Colonic mucosa (tissue), 4 donors: Measurements from ENCODE around the gene MYPOP. TPM values are rescaled to one million over a fixed set of nuclear protein-coding genes. Genes with fewer than 3 reads are reported as not detected.

Source experiments
- DNase-seq: peaks from one replicate; pipeline ENCODE4 v3.0.0-alpha.2; 2020
- H3K27ac ChIP-seq: fragments of 200-600 bp; one replicate; pipeline ENCODE4 v1.8.0; 2021
- H3K27me3 ChIP-seq: fragments of 200-600 bp; one replicate; pipeline ENCODE4 v1.8.0; 2021
- H3K36me3 ChIP-seq: fragments of 200-600 bp; one replicate; pipeline ENCODE4 v1.8.0; 2021
- H3K4me1 ChIP-seq: fragments of 200-600 bp; one replicate; pipeline ENCODE4 v1.8.0; 2021; ENCODE audit warnings: mild to moderate bottlenecking
- H3K4me3 ChIP-seq: fragments of 200-600 bp; one replicate; pipeline ENCODE4 v1.8.0; 2021
- H3K9ac ChIP-seq, 2 donors: one replicate each; pipeline ENCODE4 v1.7.0; 2013; ENCODE audit warnings: control low read depth in 2 of 2, low read depth in 2 of 2, low read length in 2 of 2
- H3K9me3 ChIP-seq: fragments of 200-600 bp; one replicate; pipeline ENCODE4 v1.8.0; 2021
- intact Hi-C: fragments of 100-400 bp; cut with DNase I; formaldehyde crosslinking; loops from one replicate; pipeline ENCODE4 v1.14.1; 2022
- total RNA-seq, 2 donors: library from RNA; stranded (reverse); fragmentation: NEBNext Ultra II Directional in 1 of 2; extraction: Animal tissue kit (Norgen Biotek cat#: 25700) in 1 of 2; gene quantifications; one replicate each; pipeline ENCODE4 v1.2.1, GENCODE V29; 2021
- TF ChIP-seq, protein P1 (sequence below): fragments of 200-600 bp; IDR thresholded peaks from one replicate; pipeline ENCODE4 v1.8.0; 2022; ENCODE audit warnings: antibody characterized with exemption, mild to moderate bottlenecking
- donor health status: healthy.
- donor health status: DM: no; HTN: no; CAD: no.
- donor health status: DM: no; HTN: no; CAD: no.

Gene MYPOP
- total RNA-seq, 2 donors from 2014 or later: 8.9 to 9.0 TPM

DNA sequence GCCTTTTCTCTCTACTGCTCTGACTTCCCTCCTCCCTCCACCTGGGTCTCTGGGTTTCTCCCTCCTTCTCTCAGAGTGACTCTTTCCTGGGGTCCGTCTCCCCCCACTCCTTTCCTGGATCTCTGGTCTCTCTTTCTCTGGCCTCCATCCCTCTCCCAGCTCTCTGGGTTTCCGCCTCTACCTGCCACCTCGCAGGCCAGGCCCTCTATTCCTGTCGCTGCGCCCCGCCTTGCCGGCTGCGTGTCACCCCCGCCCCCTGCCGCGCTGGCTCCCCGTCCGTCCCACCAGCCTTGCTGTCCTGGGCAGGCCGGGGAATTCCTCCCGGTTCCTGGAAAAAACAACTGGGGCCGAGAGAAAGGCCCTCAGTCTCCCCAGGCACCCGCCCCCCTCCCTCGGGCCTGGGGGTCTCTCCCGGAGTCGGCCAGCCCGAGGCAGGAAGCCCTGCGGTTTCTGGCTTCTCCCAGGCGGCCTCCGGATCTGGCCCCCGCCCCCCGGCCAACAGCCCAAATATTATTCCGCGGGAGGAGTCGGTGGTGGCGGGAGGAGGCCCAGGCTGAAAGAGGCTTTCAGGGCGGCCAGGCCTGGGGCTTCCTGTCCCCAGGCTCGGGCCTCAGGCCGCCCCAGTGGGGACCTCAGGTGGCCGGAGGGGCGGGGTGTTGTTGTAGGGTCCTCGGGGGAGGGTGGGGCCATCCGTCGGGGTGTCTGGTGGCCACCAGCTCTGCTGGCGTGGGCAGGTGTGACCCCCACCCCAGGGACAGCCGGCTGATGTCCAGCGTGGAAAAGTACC lies 25.8 kb downstream of the MYPOP start:
- intact Hi-C loops: no loop called here
- H3K9me3 ChIP-seq: no peaks in the 10 kb centered on the region
- DNase-seq: peak; percentile 51
- H3K27ac ChIP-seq: peak overlapping the region; percentile 50
- H3K9ac ChIP-seq: peak overlapping the region; percentile 19 to 51
- no peaks in the 10 kb centered on the region for H3K27me3 ChIP-seq
- H3K36me3 ChIP-seq: no peaks in the 10 kb centered on the region
- TF ChIP-seq, protein P1, sequence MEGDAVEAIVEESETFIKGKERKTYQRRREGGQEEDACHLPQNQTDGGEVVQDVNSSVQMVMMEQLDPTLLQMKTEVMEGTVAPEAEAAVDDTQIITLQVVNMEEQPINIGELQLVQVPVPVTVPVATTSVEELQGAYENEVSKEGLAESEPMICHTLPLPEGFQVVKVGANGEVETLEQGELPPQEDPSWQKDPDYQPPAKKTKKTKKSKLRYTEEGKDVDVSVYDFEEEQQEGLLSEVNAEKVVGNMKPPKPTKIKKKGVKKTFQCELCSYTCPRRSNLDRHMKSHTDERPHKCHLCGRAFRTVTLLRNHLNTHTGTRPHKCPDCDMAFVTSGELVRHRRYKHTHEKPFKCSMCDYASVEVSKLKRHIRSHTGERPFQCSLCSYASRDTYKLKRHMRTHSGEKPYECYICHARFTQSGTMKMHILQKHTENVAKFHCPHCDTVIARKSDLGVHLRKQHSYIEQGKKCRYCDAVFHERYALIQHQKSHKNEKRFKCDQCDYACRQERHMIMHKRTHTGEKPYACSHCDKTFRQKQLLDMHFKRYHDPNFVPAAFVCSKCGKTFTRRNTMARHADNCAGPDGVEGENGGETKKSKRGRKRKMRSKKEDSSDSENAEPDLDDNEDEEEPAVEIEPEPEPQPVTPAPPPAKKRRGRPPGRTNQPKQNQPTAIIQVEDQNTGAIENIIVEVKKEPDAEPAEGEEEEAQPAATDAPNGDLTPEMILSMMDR: no peak
- peaks cover 12% of the 10 kb centered on the region for H3K4me1 ChIP-seq
- H3K4me3 ChIP-seq: peak overlapping the region; percentile 10

DNA sequence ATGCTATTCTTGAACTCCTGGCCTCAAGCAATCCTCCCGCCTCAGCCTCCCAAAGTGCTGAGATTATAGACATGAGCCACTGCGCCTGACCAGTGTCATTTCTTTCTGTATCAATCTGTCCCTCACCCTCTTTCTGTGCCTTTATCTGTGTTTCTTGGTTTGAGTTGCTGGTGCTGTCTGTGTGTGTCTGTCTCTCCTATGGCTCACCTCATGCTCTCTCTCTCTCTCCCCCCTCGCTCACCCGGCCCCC lies 26.3 kb downstream of the MYPOP start:
- no peak for DNase-seq
- Histone ChIP-seq H3K27ac (peak overlapping the region; percentile 50), H3K9ac (peak overlapping the region; percentile 19 to 51), H3K9me3 (no peaks in the 10 kb centered on the region), H3K4me3 (no peak overlapping the region), H3K27me3 (no peaks in the 10 kb centered on the region), H3K36me3 (no peaks in the 10 kb centered on the region), H3K4me1 (peaks cover 12% of the 10 kb centered on the region)
- TF ChIP-seq, protein P1: no peak
- intact Hi-C loops: no loop called here

DNA sequence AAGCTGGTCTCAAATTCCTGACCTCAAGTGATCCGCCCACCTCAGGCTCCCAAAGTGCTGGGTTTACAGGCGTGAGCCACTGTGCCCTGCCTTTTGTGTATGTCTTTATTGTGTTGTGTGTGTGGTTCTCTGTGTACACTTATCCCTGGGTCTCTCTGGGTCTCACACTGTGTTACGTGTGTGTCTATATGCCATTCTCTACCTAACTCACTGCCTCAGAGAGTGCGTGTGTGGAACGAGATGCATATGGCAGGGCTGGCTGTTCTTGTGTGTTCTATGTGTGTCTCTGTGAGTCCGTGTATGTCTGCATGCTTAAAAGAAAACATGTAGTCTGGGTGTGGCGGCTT lies 27.8 kb downstream of the MYPOP start:
- Histone ChIP-seq H3K4me1 (peaks cover 12% of the 10 kb centered on the region), H3K9me3 (no peaks in the 10 kb centered on the region), H3K9ac (no peak overlapping the region), H3K27ac (no peak overlapping the region), H3K27me3 (no peaks in the 10 kb centered on the region), H3K4me3 (no peak overlapping the region), H3K36me3 (no peaks in the 10 kb centered on the region)
- DNase-seq: no peak
- TF ChIP-seq, protein P1: no peak
- intact Hi-C loops: no loop called here

DNA sequence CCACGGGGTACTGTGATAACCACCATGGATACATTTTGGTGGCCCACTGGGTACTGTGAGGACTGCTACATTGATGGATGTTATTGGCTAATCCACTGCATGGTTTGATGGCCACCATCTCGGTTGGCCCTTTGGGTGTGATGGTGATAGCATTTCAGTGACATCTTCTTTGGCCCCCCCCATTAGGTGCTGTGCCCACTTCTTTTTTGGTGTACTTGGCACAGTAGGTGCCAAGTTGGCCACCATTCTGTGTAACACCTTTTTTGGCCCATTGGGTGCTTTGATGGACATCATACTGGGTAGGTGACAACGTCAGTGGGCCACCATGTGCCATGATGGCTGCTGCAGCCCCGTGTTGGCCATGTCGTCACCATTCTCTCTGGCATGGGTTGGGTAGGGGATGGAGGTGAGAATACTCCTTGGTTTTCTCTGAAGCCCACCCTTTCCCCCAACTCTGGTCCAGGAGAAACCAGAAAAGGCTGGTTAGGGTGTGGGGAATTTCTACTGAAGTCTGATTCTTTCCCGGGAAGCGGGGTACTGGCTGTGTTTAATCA lies 29.1 kb downstream of the MYPOP start:
- intact Hi-C loops: no loop called here
- H3K27me3 ChIP-seq: no peaks in the 10 kb centered on the region
- no peaks in the 10 kb centered on the region for H3K9me3 ChIP-seq
- no peak for DNase-seq
- no peak overlapping the region for H3K27ac ChIP-seq
- H3K9ac ChIP-seq: no peak overlapping the region
- TF ChIP-seq, protein P1: no peak
- H3K4me3 ChIP-seq: no peak overlapping the region
- no peaks in the 10 kb centered on the region for H3K36me3 ChIP-seq
- H3K4me1 ChIP-seq: peaks cover 12% of the 10 kb centered on the region

DNA sequence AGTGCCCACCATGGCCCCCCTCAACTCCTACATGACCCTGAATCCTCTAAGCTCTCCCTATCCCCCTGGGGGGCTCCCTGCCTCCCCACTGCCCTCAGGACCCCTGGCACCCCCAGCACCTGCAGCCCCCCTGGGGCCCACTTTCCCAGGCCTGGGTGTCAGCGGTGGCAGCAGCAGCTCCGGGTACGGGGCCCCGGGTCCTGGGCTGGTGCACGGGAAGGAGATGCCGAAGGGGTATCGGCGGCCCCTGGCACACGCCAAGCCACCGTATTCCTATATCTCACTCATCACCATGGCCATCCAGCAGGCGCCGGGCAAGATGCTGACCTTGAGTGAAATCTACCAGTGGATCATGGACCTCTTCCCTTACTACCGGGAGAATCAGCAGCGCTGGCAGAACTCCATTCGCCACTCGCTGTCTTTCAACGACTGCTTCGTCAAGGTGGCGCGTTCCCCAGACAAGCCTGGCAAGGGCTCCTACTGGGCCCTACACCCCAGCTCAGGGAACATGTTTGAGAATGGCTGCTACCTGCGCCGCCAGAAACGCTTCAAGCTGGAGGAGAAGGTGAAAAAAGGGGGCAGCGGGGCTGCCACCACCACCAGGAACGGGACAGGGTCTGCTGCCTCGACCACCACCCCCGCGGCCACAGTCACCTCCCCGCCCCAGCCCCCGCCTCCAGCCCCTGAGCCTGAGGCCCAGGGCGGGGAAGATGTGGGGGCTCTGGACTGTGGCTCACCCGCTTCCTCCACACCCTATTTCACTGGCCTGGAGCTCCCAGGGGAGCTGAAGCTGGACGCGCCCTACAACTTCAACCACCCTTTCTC lies 30.1 kb downstream of the MYPOP start:
- H3K27ac ChIP-seq: no peak overlapping the region
- no peak for DNase-seq
- H3K9me3 ChIP-seq: no peaks in the 10 kb centered on the region
- no peaks in the 10 kb centered on the region for H3K36me3 ChIP-seq
- H3K4me1 ChIP-seq: peaks cover 8% of the 10 kb centered on the region
- intact Hi-C loops: no loop called here
- no peak overlapping the region for H3K9ac ChIP-seq
- H3K4me3 ChIP-seq: no peak overlapping the region
- H3K27me3 ChIP-seq: no peaks in the 10 kb centered on the region
- TF ChIP-seq, protein P1: no peak
